GM19468 (cell line): Measurements from ENCODE around the gene WAS.

Source experiments
- ATAC-seq: cut with Tn5 transposase; IDR thresholded peaks from one replicate; pipeline ENCODE4 v1.9.1; 2021; ENCODE audit warnings: mild to moderate bottlenecking, moderate library complexity, moderate number of reproducible peaks; ENCODE audit not compliant: unreplicated experiment; ENCODE audit errors: extremely low read depth

WAS gene

GRCh38 chrX:48709522-48710112 lies 26.0 kb downstream of the WAS start:
- no peak for ATAC-seq

GRCh38 chrX:48711162-48711928 lies 27.7 kb downstream of the WAS start:
- no peak for ATAC-seq

- ATAC-seq = no peak
These were observed 28.4 kb downstream of the WAS start for GRCh38 chrX:48711929-48712505.

- no peak for ATAC-seq
These were observed 30.2 kb downstream of the WAS start for GRCh38 chrX:48713847-48714246.

GRCh38 chrX:48714573-48714972 lies 31.0 kb downstream of the WAS start:
- no peak for ATAC-seq

- no peak for ATAC-seq
These were observed 31.5 kb downstream of the WAS start for GRCh38 chrX:48715072-48715471.

- no peak for ATAC-seq
These were observed 32.4 kb downstream of the WAS start for GRCh38 chrX:48715876-48716502.

- no peak for ATAC-seq
These were observed 36.4 kb downstream of the WAS start for GRCh38 chrX:48719958-48720357.

GRCh38 chrX:48720577-48721250 lies 37.1 kb downstream of the WAS start:
- no peak for ATAC-seq

- ATAC-seq = no peak
These were observed 38.3 kb downstream of the WAS start for GRCh38 chrX:48721916-48722315.

- ATAC-seq = no peak
These were observed 43.0 kb downstream of the WAS start for GRCh38 chrX:48726596-48726995.

GRCh38 chrX:48728653-48729052 lies 45.1 kb downstream of the WAS start:
- ATAC-seq = no peak

- no peak for ATAC-seq
These were observed 52.7 kb downstream of the WAS start for GRCh38 chrX:48736303-48736702.

- ATAC-seq = no peak
These were observed 53.2 kb downstream of the WAS start for GRCh38 chrX:48736878-48737212.

- peak; percentile 85 for ATAC-seq
These were observed 53.8 kb downstream of the WAS start for GRCh38 chrX:48737213-48737938.

- no peak for ATAC-seq
These were observed 54.3 kb downstream of the WAS start for GRCh38 chrX:48737940-48738339.
